OCI-M2 (cell line): ENCODE data around the gene WNK2.

ENCODE experiments used
- DNase-seq: peaks from one replicate; lab custom pipeline; 2025; ENCODE audit not compliant: unreplicated experiment; lab: John Stamatoyannopoulos, UW

The WNK2 gene

DNA sequence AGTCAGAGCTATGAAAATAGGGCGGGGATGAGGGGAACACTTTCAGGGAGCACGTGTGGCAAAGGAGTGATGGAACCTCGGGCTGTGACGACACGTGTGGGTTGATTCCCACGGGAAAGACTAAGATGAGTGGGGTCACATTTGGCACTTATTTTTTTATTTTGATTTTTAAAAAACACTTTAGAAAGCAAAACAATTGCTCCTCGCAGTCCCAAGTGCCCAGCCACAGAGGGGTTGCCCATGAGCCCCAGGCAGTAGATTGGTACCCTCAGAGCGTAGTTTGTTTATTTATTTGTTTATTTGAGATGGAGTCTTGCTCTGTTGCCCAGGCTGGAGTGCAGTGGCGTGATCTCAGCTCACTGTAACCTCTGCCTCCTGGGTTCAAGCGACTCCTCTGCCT lies 69.7 kb downstream of the WNK2 start:
- DNase-seq = no peak

DNA sequence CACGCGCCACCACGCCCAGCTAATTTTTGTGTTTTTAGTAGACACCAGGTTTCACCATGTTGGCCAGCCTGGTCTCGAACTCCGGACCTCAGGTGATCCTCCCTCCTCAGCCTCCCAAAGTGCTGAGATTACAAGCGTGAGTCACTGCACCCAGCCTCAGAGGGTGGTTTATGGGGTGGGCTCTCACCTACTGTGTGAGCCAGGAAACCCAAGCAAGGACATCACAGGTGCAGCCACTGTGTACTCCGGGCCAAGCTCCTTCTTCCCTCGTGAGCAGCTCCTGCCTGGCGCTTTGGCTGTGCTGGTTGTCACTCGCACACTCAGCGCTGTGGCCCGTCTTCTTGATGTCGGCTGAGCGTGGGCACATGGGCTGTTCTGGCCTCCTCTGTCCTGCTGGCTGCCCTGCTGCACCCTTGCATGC lies 70.1 kb downstream of the WNK2 start:
- no peak for DNase-seq

DNA sequence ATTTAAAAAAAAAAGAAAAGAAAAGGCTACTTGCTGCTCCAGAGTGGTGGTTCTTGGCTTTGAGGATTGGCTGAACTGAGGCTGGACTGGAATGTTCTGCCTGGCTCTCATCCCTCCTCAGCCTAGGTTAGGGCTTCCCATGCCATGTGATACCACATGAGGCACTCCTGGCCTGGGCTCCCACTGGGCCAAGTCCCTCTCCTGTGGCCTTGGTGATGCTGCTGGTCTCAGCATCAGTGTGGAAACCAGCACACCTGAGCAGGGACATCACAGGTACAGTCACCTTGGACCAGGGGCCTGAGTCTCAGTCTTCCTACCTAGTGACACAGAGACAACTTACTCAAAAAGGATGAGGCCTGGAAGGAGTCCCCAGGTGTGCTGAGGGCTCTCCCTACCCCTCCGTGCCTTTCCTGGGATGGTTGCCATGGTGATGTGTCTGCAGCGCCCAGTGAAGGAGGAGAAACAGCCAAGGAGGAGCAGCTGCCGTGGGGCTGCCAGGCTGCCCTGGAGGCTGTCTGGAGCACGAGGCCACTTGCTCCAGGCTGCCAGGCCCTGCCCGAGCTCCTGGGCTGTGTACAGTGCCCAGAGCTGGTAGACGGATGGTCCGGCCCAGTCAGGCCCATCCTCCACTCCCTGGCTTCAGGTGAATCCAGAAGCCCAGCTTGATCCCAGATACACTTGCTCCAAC lies 71.0 kb downstream of the WNK2 start:
- DNase-seq = no peak

DNA sequence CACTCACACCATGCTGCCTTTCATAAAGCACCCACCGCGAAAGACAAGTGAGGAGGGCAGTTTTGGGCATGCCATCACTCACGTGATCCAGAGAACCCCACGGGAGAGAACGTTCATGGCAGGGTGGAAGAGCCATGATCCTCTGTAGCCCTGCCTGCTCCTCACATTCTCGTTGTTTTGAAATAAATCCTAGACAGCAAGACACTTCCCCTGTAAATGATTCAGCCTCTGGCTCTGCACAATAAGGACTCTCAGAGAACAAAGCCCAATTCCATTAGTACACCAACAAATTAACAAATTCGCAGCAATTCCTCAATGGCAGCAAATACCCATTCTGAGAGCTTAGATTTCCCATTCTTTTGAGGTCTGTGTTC lies 71.5 kb downstream of the WNK2 start:
- DNase-seq = no peak

DNA sequence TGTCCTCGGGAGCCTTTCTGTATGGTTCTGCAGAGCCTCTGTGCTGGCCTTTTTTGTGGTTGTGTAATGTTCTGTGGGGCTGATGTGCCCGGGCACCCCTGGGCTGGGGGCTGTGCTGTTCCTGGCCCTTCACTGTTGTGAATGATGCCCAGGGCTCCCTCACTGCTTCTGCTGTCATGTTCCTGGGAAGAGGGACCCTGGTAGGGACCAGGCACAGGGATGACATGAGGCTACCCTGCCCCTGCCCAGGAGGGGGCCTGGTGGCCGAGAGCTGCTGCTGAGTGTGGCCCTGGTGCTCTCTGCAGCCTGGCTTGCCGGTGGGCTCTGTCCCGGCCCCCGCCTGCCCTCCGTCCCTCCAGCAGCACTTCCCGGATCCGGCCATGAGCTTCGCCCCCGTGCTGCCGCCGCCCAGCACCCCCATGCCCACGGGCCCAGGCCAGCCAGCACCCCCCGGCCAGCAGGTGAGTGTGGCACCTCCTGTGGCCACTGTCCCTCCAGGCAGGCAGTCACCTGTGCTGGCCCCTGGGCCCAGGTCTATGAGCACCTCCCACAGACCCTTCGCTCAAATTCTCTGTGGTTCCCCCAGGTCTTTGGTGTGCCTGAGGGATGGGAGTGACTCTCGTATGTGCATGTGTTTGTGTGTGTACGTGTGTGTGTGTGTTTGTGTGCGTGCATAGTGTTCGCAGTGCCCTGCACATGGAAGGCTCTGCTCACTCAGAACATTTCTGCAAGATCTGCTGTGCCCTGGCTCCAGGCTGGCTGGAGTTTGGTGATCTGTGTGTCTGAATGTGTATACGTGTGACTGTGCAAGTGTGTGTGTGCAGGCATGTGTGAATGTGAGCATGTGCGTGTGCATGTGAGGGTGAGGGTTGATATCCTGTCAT lies 72.3 kb downstream of the WNK2 start:
- DNase-seq = no peak

DNA sequence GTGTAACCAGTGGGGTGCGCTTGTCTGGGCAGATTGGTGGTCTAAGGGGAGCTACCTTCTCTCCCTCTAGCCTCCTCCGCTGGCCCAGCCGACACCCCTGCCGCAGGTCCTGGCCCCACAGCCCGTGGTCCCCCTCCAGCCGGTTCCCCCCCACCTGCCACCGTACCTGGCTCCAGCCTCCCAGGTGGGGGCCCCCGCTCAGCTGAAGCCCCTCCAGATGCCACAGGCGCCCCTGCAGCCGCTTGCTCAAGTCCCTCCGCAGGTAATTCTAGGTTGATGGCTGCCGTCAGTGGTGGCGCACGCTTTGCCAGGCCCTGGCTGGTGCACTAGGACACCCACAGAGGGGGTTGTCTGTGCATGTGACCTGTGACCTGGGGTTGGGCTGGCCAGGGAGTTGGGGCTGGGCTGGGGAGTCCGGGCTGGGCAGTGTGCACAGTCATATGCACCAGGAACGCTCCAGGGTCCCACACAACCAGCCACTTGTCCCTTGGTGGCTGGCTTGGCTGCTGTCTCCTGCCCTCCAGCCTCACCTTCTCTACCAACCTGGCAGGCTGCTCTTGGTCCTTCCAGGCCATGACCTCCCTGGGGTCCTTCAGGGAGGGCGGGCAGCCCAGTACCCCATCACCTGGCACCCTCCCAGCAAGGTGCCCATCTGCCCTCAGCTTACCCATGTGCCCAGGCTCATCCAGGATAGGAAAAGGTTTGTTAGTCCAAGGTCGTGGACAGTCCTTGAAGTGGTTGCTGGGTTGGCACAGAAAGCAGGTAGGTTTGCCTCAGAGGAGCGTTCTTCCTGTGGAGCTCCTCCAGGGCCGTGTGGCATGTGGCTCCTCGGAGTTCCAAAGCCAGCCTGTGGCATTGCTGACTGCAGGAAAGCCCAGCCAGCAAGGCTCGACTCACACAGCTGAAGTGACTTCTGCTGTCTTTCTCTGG lies 73.2 kb downstream of the WNK2 start:
- no peak for DNase-seq

DNA sequence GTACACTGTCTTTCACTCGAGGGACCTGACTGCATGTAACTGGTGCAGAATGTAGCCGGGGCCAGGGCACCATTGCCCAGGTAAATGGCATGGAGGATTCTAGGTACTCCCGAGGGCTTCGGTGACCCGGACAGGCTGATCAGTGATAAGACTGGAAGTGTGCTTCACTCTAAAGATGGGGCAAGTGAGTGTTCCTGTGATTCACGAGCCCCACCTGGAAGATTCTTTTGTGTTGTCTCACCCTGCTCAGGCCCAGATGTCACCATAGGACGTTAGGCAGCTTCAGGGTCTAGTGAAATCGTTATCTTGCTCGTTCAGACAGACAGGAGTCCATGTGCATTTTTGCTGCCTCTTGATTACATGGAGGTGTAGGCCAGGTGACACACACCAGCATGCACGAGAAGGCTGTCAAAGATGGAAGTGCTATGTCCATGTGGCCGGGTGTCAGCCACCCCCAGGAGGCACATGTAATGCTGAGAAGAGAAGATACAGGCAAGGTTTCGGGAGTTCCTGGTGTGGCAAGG lies 73.9 kb downstream of the WNK2 start:
- no peak for DNase-seq

DNA sequence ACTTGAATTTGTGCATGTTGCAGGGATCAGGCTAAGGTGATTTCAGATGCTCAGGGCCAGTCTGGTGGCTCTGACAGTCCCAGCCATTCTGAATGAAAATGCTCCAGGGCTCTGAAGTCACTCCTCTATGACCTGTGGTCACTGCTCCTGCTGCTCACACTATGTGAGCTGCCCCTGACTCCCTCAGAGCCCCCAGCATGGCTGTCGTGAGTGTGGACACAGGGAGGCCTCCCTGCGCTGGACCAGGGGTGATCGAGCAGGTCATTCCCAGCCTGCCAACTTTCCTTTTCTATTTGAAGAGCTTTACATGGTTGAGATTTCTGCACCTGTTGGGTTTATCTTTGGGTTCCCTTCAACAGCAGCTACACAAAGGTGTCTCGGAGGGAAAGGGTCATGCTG lies 74.5 kb downstream of the WNK2 start:
- no peak for DNase-seq

DNA sequence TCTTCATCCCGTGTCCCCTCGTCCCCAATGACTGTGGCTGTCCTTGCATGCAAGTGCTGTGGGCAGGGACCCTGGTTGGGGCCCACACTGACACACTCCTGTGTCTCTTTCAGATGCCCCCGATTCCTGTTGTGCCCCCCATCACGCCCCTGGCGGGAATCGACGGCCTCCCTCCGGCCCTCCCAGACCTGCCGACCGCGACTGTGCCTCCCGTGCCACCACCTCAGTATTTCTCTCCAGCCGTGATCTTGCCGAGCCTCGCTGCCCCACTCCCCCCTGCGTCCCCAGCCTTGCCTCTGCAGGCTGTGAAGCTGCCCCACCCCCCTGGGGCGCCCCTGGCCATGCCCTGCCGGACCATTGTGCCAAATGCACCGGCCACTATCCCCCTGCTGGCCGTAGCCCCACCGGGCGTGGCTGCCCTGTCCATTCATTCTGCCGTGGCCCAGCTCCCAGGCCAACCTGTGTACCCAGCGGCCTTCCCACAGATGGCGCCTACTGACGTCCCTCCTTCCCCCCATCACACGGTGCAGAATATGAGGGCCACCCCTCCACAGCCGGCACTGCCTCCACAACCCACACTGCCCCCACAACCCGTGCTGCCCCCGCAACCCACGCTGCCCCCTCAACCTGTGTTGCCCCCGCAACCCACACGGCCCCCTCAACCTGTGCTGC lies 75.0 kb downstream of the WNK2 start:
- no peak for DNase-seq

DNA sequence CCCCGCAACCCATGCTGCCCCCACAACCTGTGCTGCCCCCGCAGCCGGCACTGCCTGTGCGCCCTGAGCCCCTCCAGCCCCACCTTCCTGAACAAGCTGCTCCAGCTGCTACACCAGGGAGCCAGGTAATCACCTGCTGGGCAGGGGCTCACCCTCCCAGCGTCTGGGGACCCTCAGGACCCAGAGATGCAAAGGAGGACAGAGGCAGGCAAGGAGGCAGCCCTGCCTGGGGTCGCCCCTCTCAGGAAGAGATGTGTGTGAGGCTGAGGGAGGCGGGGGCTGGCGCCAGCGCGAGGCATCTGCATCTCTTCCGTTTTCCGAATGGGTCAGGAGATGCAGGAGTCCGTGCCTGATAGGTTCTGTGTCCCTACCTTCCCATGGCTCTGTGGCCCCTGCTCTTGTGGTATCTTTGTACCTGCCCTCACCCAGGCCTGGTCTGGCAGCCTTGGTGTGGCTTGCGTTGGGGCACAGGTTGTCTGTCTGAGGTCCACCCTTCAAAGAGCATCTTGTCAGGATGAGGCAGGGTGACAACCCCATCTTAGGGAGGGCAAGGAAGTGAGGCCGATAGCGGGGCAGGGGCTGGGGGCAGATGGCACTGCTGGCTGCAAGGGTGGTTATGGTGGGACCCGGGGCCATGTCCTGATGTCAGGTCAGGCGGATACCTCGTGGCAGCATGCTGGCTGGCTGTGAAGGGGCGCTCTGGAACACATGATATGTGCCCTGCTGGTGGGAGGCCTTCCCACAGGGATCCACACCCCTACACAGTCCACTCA lies 75.7 kb downstream of the WNK2 start:
- no peak for DNase-seq

DNA sequence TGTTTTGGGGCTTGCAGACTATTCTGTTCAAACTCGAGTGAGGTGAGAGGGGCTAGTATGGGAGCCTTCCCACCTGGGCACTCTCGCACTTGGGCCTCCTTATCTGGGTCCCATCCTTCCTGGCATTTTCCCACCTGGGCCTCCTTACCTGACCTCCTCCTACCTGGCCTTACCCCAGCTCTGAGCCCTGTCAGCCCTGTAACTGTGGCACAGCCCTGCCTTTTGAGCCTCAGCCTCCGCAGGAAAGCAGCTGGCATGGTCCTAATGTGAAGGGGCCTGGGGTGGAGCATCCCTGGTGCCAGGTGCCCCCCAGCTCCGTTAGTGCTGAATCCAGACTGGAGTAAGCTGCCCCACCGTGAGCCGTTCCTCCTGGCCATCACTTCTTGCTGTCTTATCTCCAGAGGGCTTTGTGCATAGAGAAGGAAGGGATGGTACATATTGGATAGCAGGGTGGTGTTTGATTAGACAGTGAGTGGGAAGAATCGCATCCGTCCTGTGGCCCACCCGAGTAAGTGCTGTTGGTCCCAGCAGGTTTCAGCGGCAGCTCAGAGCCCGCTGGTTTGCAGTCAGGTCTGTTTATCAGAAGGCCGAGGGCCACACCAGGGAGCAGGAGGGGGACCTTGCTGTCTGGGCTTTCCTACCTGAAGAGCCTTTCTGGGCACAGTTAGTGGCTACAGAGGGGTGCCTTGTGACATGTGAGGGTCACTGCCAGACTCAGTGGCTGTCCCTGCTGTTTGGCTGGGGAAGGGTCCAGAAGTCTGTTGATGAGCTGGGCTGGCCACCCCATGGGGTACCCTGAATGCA lies 76.5 kb downstream of the WNK2 start:
- DNase-seq = no peak

DNA sequence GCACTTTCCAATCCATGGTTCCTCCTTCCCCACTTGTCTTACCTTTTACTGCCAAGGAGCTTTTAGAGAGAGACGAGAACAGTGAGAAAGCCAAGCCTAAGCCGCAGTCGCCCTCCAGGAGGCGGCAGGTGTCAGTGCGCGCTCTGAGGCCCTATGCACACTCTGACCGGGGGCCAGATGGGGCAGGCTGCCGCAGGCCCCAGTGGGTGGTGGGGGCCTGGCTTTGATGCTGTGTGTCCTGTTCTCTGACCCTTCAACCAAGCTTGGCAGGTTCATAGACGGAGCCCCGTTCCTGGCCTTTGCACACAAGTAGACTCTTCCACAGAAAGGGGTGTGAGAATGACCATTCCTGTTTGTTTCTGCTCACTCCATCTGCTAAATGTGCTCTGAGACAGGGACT lies 77.3 kb downstream of the WNK2 start:
- no peak for DNase-seq

DNA sequence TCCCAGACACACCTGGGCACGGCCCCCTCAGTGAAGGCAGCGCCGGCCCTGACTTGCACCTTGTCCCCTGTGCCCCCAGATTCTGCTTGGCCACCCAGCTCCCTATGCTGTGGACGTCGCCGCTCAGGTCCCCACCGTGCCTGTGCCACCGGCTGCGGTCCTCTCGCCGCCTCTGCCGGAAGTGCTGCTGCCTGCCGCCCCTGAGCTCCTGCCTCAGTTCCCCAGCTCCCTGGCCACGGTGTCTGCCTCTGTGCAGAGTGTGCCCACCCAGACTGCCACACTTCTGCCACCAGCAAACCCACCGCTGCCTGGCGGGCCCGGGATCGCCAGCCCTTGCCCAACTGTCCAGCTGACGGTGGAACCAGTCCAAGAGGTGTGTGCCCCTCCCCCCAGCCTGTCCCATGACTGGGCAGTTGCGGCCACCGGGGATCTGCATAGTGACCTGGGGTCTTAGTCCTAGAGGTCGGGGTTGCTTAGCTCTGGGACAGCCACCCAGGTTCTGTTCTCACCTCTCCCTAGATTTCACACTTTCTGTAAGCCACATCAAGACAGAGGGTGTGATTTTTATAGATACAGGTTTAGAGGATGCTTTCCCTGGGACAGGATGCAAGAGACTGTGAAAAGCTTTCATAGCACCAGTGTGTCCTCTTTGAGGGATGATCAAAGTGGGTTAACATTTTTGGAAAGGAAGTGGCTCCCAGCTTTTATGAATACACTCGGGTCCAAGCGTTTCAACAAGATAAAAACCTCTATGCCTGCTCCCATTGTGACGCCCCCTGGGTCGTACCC lies 78.0 kb downstream of the WNK2 start:
- DNase-seq = no peak

DNA sequence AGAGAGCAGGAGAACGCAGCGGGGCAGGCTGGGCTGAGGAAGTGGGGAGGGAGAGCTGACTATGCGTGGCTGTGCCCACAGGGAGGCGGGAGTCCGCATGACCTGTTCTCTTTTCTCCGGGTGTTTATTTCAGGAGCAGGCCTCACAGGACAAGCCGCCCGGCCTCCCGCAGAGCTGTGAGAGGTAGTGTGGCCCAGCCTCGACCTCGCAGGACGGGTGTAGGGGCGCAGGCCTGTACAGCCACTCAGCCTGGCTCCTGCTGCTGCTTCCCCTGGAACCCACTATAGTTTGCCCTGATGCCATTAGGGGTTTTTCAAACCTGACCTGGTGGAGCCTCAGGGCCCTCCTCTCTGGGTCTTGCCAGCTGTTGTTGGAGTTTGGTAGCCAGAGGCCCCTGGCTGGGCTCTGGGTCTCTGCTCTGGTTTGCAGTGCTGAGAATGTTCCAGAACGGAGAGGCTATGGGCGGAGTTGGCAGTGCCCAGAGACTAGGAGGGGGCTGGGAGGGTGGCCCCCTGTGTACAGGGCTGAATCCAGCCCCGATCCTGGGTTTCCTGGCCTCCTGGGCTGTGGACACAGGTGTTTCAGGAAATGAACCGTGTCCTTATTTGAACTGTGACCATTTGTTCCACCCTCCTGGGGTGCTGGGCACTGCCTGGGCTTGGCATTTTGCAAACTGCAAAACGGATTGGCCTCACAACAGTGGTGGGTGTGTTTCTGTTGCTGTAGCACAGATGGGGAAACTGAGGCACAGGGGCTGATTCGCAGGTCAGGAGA lies 78.8 kb downstream of the WNK2 start:
- no peak for DNase-seq

DNA sequence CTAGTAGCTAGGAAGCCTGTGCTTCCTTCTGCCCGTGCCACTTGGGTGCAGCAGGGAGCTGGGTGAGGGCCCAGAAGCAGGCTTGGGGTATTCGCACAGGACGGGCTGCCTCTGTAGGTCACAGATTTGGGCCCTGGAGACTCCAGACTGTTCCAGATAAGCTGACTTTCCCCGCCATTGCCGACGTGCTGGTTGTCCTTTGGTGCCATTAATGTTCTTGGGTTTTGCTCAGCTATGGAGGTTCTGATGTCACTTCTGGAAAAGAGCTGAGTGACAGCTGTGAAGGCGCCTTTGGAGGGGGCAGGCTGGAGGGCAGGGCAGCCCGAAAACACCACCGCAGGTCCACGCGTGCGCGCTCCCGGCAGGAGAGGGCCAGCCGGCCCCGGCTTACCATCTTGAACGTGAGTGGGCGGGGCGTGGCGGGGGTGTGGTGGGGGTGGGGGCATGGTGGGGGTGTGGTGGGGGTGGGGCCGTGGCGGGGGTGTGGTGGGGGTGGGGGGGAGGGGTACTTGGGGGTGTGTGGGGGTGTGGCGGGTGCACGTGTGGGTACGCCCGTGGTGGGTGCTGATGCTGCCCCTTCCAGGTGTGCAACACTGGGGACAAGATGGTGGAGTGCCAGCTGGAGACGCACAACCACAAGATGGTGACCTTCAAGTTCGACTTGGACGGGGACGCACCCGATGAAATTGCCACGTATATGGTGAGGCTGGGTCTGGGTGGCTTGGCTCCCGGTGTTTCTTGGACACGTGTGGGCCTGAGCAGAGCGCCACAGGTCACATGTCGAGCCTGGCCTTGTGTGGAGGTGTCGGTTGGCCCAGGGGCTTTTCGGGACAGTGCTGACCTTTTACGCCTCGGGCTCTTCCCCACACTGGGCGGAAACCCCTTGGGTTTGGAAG lies 79.6 kb downstream of the WNK2 start:
- no peak for DNase-seq

DNA sequence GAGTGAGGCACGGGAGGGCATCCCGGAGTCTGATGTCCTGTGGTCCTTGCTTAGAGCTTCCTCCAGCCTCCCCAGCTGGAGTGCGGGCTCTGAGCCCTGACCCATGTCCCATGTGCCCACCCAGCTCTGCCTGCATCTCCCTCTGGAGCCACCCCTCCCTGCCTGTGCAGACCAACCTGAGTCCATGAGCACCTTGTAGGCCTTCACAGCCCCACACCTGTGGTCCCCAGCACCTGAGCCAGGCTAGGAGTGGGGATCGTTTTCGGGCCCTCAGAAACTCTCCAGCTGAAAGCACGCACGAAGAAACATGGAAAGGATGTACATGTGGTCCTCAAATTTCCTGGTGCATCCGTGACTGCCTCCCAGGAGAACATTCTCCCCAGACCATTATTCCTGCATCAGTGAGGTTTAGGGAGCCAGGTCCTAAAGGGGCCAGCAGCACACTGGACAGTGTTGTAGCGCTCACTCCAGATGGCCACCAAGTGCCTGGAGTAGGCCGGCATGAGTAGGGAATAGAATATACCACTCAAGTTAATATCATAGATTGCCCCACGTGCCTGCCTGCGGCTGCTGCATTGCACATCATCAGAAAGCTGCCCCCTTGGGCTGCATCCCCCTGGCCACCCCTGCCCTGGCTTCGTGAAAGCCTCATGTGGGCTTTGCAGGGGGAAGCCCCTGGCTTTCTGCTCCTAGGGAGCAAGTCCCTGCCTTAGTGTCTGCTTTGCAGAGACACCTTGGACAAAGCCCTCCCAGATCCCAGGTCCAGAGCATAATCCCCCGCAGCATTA lies 80.6 kb downstream of the WNK2 start:
- DNase-seq = no peak
